Fibroblast of skin of left quadriceps (primary cell): ENCODE measurements around the gene PLEKHG4B.
"Not testable (repeated sequence)": the region's sequence is repeated elsewhere in the genome, so short reads cannot be mapped to it uniquely, and the experiment has no call there.

Experiments used
- DNase-seq, 2 experiments: peaks; one replicate each; pipeline ENCODE4 v3.0.0-alpha.2; 2013; ENCODE audit warnings: low read depth in 2 of 2

Gene PLEKHG4B

GRCh38 chr5:219991-220390 is 128.0 kb downstream of the PLEKHG4B start:
- no peak for DNase-seq

- not testable (repeated sequence) for DNase-seq
Measured at GRCh38 chr5:222951-223715, 131.2 kb downstream of the PLEKHG4B start.

GRCh38 chr5:223791-224190 is 131.8 kb downstream of the PLEKHG4B start:
- no peak for DNase-seq

- no peak for DNase-seq
Measured at GRCh38 chr5:225334-225733, 133.4 kb downstream of the PLEKHG4B start.

- DNase-seq: not testable (repeated sequence)
Measured at GRCh38 chr5:227375-227774, 135.4 kb downstream of the PLEKHG4B start.

GRCh38 chr5:228886-229285 is 136.9 kb downstream of the PLEKHG4B start:
- DNase-seq: no peak

- no peak for DNase-seq
Measured at GRCh38 chr5:230711-231110, 138.7 kb downstream of the PLEKHG4B start.

GRCh38 chr5:231661-232060 is 139.7 kb downstream of the PLEKHG4B start:
- no peak for DNase-seq

GRCh38 chr5:233426-233825 is 141.5 kb downstream of the PLEKHG4B start:
- not testable (repeated sequence) for DNase-seq

GRCh38 chr5:234450-234849 is 142.5 kb downstream of the PLEKHG4B start:
- DNase-seq: no peak

GRCh38 chr5:235527-235926 is 143.6 kb downstream of the PLEKHG4B start:
- DNase-seq: not testable (repeated sequence)

- DNase-seq: not testable (repeated sequence)
Measured at GRCh38 chr5:237931-238330, 146.0 kb downstream of the PLEKHG4B start.
